K562 (cell line): ENCODE data around the gene LACTBL1. TPM values are rescaled to one million over a fixed set of nuclear protein-coding genes. Genes with fewer than 3 reads are reported as not detected.

Experiments
- ATAC-seq: fragments of 200-7000 bp; cut with Tn5 transposase; 3 replicates; pipeline ENCODE4 v1.9.1; 2020; ENCODE audit warnings: moderate library complexity
- BruUV-seq: library from RNA; stranded (reverse); fragments of 400-500 nt; replicated peaks from 2 replicates; lab custom pipeline; 2021; lab: Mats Ljungman, UMichigan
- CTCF ChIA-PET: fragments of 300-600 bp; formaldehyde crosslinking; extraction: SDS; loops from one replicate; lab custom pipeline; 2021; ENCODE audit warnings: low intra/inter-chr PET ratio; lab: Yijun Ruan, JAX
- POLR2A ChIA-PET: fragments of 300-600, 350-650 bp; sonication (Branson Sonifier 250); formaldehyde crosslinking; extraction: SDS; loops from one replicate; lab custom pipeline; 2021; ENCODE audit warnings: antibody characterized with exemption, inconsistent platforms; lab: Yijun Ruan, JAX
- DNase-seq, 4 experiments: peaks; one replicate each; pipeline versions ENCODE4 v3.0.0 to v3.0.0-alpha.2; 2011 to 2018; ENCODE audit warnings: low spot score in 3 of 4, mixed read lengths in 3 of 4; ENCODE audit errors: extremely low read depth in 1 of 4
- FAIRE-seq: peaks from 2 replicates; lab custom pipeline; 2011; peaks lifted over from hg19 to GRCh38; lab: Jason Lieb, UNC
- H2AFZ ChIP-seq: 2 replicates; pipeline ENCODE4 v1.6.0; 2011; ENCODE audit warnings: low read depth, low read length, control low read depth, inconsistent platforms
- H3K27ac ChIP-seq: fragments of 200-600 bp; 3 replicates; pipeline ENCODE4 v1.8.0; 2011; ENCODE audit warnings: low read depth, mild to moderate bottlenecking, control low read depth, inconsistent platforms, low read length, moderate library complexity, mixed read lengths; ENCODE audit errors: extremely low read depth
- H3K27me3 ChIP-seq, 2 experiments: fragments of 300-600 bp in 1 of 2; 2 replicates in 1 of 2; 3 replicates in 1 of 2; pipeline versions ENCODE4 v1.6.0 to v1.8.0; 2011; ENCODE audit warnings: inconsistent platforms in 2 of 2, low read length in 2 of 2, mild to moderate bottlenecking in 1 of 2, mixed read lengths in 1 of 2, moderate library complexity in 1 of 2; ENCODE audit not compliant: control insufficient read depth in 2 of 2, insufficient read depth in 2 of 2
- H3K36me3 ChIP-seq: fragments of 300-600 bp; 3 replicates; pipeline ENCODE4 v1.8.0; 2011; ENCODE audit warnings: mild to moderate bottlenecking, low read length, inconsistent platforms; ENCODE audit not compliant: control insufficient read depth, insufficient read depth
- H3K4me1 ChIP-seq, 2 experiments: fragments of 200-600 bp in 1 of 2; replicated peaks in 1 of 2; 2 replicates in 1 of 2; 3 replicates in 1 of 2; pipeline versions ENCODE4 v1.5.1 to v1.8.0; 2011; ENCODE audit warnings: inconsistent platforms in 2 of 2, low read length in 2 of 2, mild to moderate bottlenecking in 1 of 2, mixed read lengths in 1 of 2, moderate library complexity in 1 of 2; ENCODE audit not compliant: control insufficient read depth in 2 of 2, insufficient read depth in 2 of 2
- H3K4me2 ChIP-seq: 2 replicates; pipeline ENCODE4 v1.6.1; 2011; ENCODE audit warnings: low read length, control low read depth, inconsistent platforms, mixed read lengths; ENCODE audit not compliant: insufficient read depth
- H3K4me3 ChIP-seq: fragments of 200-600 bp; sonication (generic), shearing (Covaris generic); 2 replicates; pipeline ENCODE4 v1.5.1; 2016; ENCODE audit warnings: control low read depth, inconsistent platforms
- H3K79me2 ChIP-seq: fragments of 200-600 bp; 3 replicates; pipeline ENCODE4 v1.8.0; 2011; ENCODE audit warnings: low read length, inconsistent platforms; ENCODE audit not compliant: control insufficient read depth, insufficient read depth
- H3K9ac ChIP-seq, 2 experiments: 2 replicates each; pipeline versions ENCODE4 v1.6.0 to v1.6.1; 2011; ENCODE audit warnings: low read depth in 2 of 2, low read length in 2 of 2, control low read depth in 1 of 2, inconsistent platforms in 1 of 2, mild to moderate bottlenecking in 1 of 2, mixed read lengths in 1 of 2; ENCODE audit not compliant: insufficient read depth in 1 of 2
- H3K9me1 ChIP-seq: one replicate; pipeline ENCODE4 v1.6.0; 2011; ENCODE audit warnings: inconsistent platforms, mild to moderate bottlenecking, low read length, moderate library complexity; ENCODE audit not compliant: control insufficient read depth, insufficient read depth
- H3K9me3 ChIP-seq: replicated peaks from 2 replicates; pipeline ENCODE4 v1.5.1; 2011; ENCODE audit warnings: low read depth, low read length, inconsistent platforms; ENCODE audit not compliant: control insufficient read depth, insufficient read depth
- H4K20me1 ChIP-seq: replicated peaks from 2 replicates; pipeline ENCODE4 v1.6.1; 2011; ENCODE audit warnings: low read length, inconsistent platforms, mixed read lengths; ENCODE audit not compliant: control insufficient read depth, insufficient read depth
- ADNP ChIP-seq: fragments of 200-800 bp; sonication (Bioruptor generic); IDR thresholded peaks from 2 replicates; pipeline ENCODE4 v1.6.1; 2016; ENCODE audit warnings: missing genetic modification characterization, missing compliant biosample characterization
- BCOR ChIP-seq: fragments of 450-650 bp; IDR thresholded peaks from 2 replicates; pipeline ENCODE4 v1.6.1; 2016
- GTF2A2 ChIP-seq: IDR thresholded peaks from 2 replicates; pipeline ENCODE4 v1.6.1; 2016; ENCODE audit warnings: mild to moderate bottlenecking, missing genetic modification characterization, missing compliant biosample characterization
- KDM1A ChIP-seq, 2 experiments: fragments of 450-650 bp; IDR thresholded peaks; 2 replicates each; pipeline ENCODE4 v1.6.1; 2016; ENCODE audit warnings: mild to moderate bottlenecking in 2 of 2
- MEF2A ChIP-seq: IDR thresholded peaks from 2 replicates; pipeline ENCODE4 v1.6.1; 2011; ENCODE audit warnings: low read depth, mild to moderate bottlenecking, low read length, moderate library complexity; ENCODE audit not compliant: control insufficient read depth
- NCOA1 ChIP-seq: fragments of 450-650 bp; IDR thresholded peaks from 2 replicates; pipeline ENCODE4 v1.6.1; 2016; ENCODE audit warnings: low read depth
- POLR2A ChIP-seq: fragments of 450-650 bp; conservative IDR thresholded peaks from 2 replicates; pipeline ENCODE4 v1.6.1; 2016
- PTBP1 ChIP-seq: fragments of 200-400 bp; formaldehyde crosslinking; IDR thresholded peaks from 2 replicates; pipeline ENCODE4 v1.6.1; 2017; ENCODE audit warnings: low read depth, low read length
- RBM25 ChIP-seq: fragments of 200-400 bp; formaldehyde crosslinking; IDR thresholded peaks from 2 replicates; pipeline ENCODE4 v1.6.1; 2018; ENCODE audit warnings: low read length, low read depth, moderate library complexity; ENCODE audit not compliant: severe bottlenecking
- RHOXF2B ChIP-seq: fragments of 250-450 bp; sonication (Bioruptor Pico); conservative IDR thresholded peaks from 2 replicates; pipeline ENCODE4 v1.5.1; 2021
- SIRT6 ChIP-seq: IDR thresholded peaks from one replicate; pipeline ENCODE4 v1.6.1; 2012; ENCODE audit warnings: low read depth, mild to moderate bottlenecking, control low read depth, inconsistent platforms, low read length, moderate library complexity
- SOX6 ChIP-seq: fragments of 450-650 bp; IDR thresholded peaks from 2 replicates; pipeline ENCODE4 v1.6.1; 2014; ENCODE audit warnings: mild to moderate bottlenecking
- ZFP1 ChIP-seq: fragments of 450-650 bp; formaldehyde crosslinking; IDR thresholded peaks from 2 replicates; pipeline ENCODE4 v1.4.0; 2020; ENCODE audit warnings: mild to moderate bottlenecking, mixed read lengths
- WGBS: fragments of 100-300 bp; shearing (Covaris generic); methylation state at CpG from one replicate; pipeline ENCODE4 v1.1.6; 2016; ENCODE audit warnings: low coverage, mixed read lengths; ENCODE audit not compliant: insufficient coverage; ENCODE audit errors: missing lambda C conversion rate; 5-methylcytosine and 5-hydroxymethylcytosine counted together
- in situ Hi-C: fragments of 300-500 bp; cut with MboI; formaldehyde crosslinking; loops from 4 replicates; pipeline ENCODE4 v1.15.0; 2018; ENCODE audit warnings: inconsistent platforms, mixed read lengths
- intact Hi-C: fragments of 100-400 bp; cut with micrococcal nuclease; formaldehyde crosslinking; loops from 2 replicates; pipeline ENCODE4 v1.14.2; 2022
- polyA plus RNA-seq, 8 experiments: library from polyadenylated mRNA; depleted of rRNA in 4 of 8; stranded (reverse) in 5 of 8; unstranded in 3 of 8; fragments of >200 nt; fragmentation: Nextera tagmentation in 2 of 8; fragmentation: Illumina TruSeq in 1 of 8; extraction: Ambion mirVana in 2 of 8; extraction: Trizol in 1 of 8; gene quantifications; 2 replicates each; pipeline versions ENCODE4 v1.2.1 to v1.2.3, GENCODE V29; 2011 to 2014; ENCODE audit warnings: inconsistent platforms in 1 of 8, missing spikeins in 1 of 8
- total RNA-seq, 7 experiments: library from RNA; depleted of rRNA in 6 of 7; stranded (reverse); fragments of >200 nt in 6 of 7; fragmentation: Illumina TruSeq in 2 of 7; extraction: Trizol in 2 of 7; gene quantifications; 2 replicates each; pipeline versions ENCODE4 v1.2.1 to v1.2.3, GENCODE V29; 2011 to 2021; ENCODE audit warnings: low replicate concordance in 1 of 7
- TF ChIP-seq, protein P1 (sequence below): fragments of 250-450 bp; sonication (Bioruptor Pico); IDR thresholded peaks from 2 replicates; pipeline ENCODE4 v1.4.0; 2020; ENCODE audit warnings: mild to moderate bottlenecking, moderate library complexity
- TF ChIP-seq, protein P2 (sequence below): fragments of 250-450 bp; sonication (Bioruptor Pico); IDR thresholded peaks from 2 replicates; pipeline ENCODE4 v1.4.0; 2020; ENCODE audit warnings: mild to moderate bottlenecking, moderate library complexity, borderline replicate concordance

LACTBL1 gene
- total and polyA plus RNA-seq, 9 of the 15 experiments (the other 6 are each of a cell fraction or from before 2014, with no cell fraction given), result not detected

DNA sequence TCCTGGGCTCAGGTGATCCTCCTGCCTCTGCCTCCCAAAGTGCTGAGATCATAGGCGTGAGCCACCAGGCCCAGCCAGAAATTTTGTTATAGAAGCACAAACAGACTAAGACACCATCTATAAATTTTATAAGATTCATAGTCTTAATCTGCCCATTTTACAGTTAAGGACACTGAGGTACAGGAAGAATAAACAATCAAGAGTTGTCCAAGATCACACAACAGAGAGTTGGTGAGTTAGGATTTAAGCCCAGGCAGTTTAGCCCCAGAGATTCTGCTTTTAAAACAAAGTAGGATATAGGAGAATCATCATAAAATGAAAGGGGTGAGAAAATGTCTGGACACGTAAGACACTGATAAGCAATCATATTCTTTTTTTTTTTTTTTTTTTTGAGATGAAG is 36.2 kb upstream of the LACTBL1 start:
- Histone ChIP-seq H4K20me1 (no peaks in the 10 kb centered on the region), H3K27me3 (peaks cover 3 to 15% of the 10 kb centered on the region in 2 experiments; a peak in 4 of 5 replicates), H3K9me1 (no peaks in the 10 kb centered on the region), H3K4me3 (no peak overlapping the region), H3K4me1 (peaks cover 0 to 8% of the 10 kb centered on the region in 2 experiments; a peak in 3 of 5 replicates), H3K9ac (no peak overlapping the region), H3K79me2 (no peaks in the 10 kb centered on the region), H3K4me2 (no peak overlapping the region), H2AFZ (no peak overlapping the region), H3K9me3 (no peaks in the 10 kb centered on the region), H3K36me3 (no peaks in the 10 kb centered on the region), H3K27ac (no peak overlapping the region)
- CTCF ChIA-PET, result no interaction called here
- intact Hi-C loops, result no loop called here
- WGBS, result 17% methylated on average over 2 of the region's 2 CpGs
- POLR2A ChIA-PET, result interaction anchor here (1.4 kb wide), 1 partner anchor 11 kb away, joined by 6 read pairs; the partner anchor contains the start of gene KDM1A
- in situ Hi-C loops, result no loop called here
- FAIRE-seq (no peak), ATAC-seq (no peak), DNase-seq (no peak)
- BruUV-seq, result no TSS peak
- 0 out of 4 replicates have a peak, but pooled peaks of 1 of the 2 experiments have one; percentile 15 for TF ChIP-seq KDM1A (IDR thresholded peaks at IDR 0.05)
- TF ChIP-seq ADNP (tag), result peak; percentile 85
- peak; percentile 80 for TF ChIP-seq BCOR
- peak; percentile 70 for TF ChIP-seq RBM25
- no peak for TF ChIP-seq PTBP1

DNA sequence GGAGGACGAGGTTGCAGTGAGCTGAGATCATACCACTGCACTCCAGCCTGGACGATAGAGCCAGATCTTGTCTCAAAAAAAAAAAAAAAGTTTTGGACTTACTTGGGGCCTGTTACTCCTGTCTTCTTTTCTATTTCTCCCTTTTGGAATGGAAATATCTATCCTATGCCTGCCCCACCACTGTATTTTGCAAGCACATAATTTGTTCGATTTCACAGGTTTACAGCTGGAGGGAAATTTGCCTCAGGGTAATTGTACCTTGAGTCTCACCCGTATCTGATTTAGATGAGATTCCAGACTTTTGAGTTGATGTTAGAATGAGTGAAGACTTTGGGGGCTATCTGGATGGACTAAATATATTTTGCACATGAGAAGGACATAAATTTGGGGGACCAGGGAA is 34.4 kb upstream of the LACTBL1 start:
- no TSS peak for BruUV-seq
- Histone ChIP-seq H3K9me1 (no peaks in the 10 kb centered on the region), H3K79me2 (no peaks in the 10 kb centered on the region), H3K9ac (no peak overlapping the region), H4K20me1 (no peaks in the 10 kb centered on the region), H3K4me2 (no peak overlapping the region), H3K9me3 (no peaks in the 10 kb centered on the region), H3K27ac (no peak overlapping the region), H3K4me3 (no peak overlapping the region), H3K36me3 (no peaks in the 10 kb centered on the region), H2AFZ (no peak overlapping the region), H3K27me3 (peaks cover 6 to 25% of the 10 kb centered on the region in 2 experiments; a peak in 4 of 5 replicates), H3K4me1 (peaks cover 0 to 10% of the 10 kb centered on the region in 2 experiments; a peak in 3 of 5 replicates)
- ATAC-seq (no peak), FAIRE-seq (no peak), DNase-seq (no peak)
- in situ Hi-C loops (no loop called here), intact Hi-C loops (no loop called here)
- ChIA-PET CTCF (no interaction called here), POLR2A (interaction anchor here (0.6 kb wide), 1 partner anchor 11 kb away, joined by 5 read pairs; no protein-coding TSS in a partner anchor)
- 28% methylated on average over 4 of the region's 4 CpGs for WGBS
- TF ChIP-seq ZFP1 (no peak), SOX6 (no peak), POLR2A (no peak), GTF2A2 (tag) (no peak), RHOXF2B (CRISPR knock-in tag) (no peak), MEF2A (no peak), SIRT6 (no peak), NCOA1 (no peak)
- TF ChIP-seq, protein P1, sequence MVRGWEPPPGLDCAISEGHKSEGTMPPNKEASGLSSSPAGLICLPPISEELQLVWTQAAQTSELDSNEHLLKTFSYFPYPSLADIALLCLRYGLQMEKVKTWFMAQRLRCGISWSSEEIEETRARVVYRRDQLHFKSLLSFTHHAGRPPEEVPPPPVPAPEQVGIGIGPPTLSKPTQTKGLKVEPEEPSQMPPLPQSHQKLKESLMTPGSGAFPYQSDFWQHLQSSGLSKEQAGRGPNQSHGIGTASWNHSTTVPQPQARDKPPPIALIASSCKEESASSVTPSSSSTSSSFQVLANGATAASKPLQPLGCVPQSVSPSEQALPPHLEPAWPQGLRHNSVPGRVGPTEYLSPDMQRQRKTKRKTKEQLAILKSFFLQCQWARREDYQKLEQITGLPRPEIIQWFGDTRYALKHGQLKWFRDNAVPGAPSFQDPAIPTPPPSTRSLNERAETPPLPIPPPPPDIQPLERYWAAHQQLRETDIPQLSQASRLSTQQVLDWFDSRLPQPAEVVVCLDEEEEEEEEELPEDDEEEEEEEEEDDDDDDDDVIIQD (CRISPR knock-in tag), result no peak
- TF ChIP-seq, protein P2, sequence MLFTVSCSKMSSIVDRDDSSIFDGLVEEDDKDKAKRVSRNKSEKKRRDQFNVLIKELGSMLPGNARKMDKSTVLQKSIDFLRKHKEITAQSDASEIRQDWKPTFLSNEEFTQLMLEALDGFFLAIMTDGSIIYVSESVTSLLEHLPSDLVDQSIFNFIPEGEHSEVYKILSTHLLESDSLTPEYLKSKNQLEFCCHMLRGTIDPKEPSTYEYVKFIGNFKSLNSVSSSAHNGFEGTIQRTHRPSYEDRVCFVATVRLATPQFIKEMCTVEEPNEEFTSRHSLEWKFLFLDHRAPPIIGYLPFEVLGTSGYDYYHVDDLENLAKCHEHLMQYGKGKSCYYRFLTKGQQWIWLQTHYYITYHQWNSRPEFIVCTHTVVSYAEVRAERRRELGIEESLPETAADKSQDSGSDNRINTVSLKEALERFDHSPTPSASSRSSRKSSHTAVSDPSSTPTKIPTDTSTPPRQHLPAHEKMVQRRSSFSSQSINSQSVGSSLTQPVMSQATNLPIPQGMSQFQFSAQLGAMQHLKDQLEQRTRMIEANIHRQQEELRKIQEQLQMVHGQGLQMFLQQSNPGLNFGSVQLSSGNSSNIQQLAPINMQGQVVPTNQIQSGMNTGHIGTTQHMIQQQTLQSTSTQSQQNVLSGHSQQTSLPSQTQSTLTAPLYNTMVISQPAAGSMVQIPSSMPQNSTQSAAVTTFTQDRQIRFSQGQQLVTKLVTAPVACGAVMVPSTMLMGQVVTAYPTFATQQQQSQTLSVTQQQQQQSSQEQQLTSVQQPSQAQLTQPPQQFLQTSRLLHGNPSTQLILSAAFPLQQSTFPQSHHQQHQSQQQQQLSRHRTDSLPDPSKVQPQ (CRISPR knock-in tag), result no peak
